GM19452 (cell line): ENCODE data around the gene CAPN9.

Source experiments
- ATAC-seq: cut with Tn5 transposase; IDR thresholded peaks from one replicate; pipeline ENCODE4 v1.9.1; 2021; ENCODE audit not compliant: unreplicated experiment

CAPN9 gene

GRCh38 chr1:230848235-230848634, 101.0 kb downstream of the CAPN9 start:
- no peak for ATAC-seq

GRCh38 chr1:230849451-230850224, 102.5 kb downstream of the CAPN9 start:
- no peak for ATAC-seq

GRCh38 chr1:230850547-230850946, 103.4 kb downstream of the CAPN9 start:
- ATAC-seq: no peak

- ATAC-seq: no peak
Measured at GRCh38 chr1:230851291-230851691, 104.1 kb downstream of the CAPN9 start.
